ENCODE results near the gene YIF1B.
"Not testable (repeated sequence)": the region's sequence is repeated elsewhere in the genome, so short reads cannot be mapped to it uniquely, and the experiment has no call there.

YIF1B gene

DNA sequence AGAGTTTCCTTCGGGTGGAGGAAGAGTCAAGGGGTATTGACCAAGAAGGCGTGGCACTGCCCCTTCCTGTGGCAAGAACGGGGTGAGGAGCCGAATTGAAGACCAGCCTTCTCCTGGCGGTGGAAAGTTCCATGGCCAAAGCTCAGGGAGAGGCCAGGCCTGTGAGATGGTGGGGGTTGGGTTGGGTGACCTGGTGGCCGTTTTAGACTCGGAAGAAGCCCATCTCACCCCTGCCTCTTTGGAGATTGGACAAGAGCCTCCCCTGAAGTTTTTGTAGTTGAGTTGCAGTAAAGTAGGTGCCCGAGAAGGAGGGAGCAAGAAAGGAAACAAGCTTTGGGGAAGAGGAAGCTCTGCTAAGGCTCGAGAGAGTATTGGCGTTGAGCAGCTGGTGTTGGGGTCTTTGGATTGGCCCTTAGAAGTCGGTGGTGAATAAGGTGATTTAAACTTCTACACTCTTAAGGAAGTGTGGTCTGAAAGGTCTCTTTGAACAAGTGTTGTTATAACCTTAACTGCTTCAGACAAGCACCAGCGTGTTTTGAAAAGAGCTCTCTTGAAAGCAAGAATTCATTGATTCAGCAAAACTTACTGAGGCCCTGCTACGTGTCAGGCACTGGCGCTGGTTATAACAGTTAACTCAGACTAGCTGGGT is 50.4 kb downstream of the YIF1B start:
- TF ChIP-seq POLR2A (IDR thresholded peaks at IDR 0.05; ENCODE audit: extremely low read depth, insufficient read length) (no peak), MYC (IDR thresholded peaks at IDR 0.05; ENCODE audit: low read depth, low read length) (no peak), CTCF (IDR thresholded peaks at IDR 0.05; ENCODE audit: low read depth, low read length) (no peak), MAX (IDR thresholded peaks at IDR 0.05; ENCODE audit: low read depth, low read length) (no peak)
- H3K4me3 ChIP-seq (ENCODE audit: low read depth, low read length), result no peak overlapping the region
- DNase-seq (ENCODE audit: low read depth), result no peak

DNA sequence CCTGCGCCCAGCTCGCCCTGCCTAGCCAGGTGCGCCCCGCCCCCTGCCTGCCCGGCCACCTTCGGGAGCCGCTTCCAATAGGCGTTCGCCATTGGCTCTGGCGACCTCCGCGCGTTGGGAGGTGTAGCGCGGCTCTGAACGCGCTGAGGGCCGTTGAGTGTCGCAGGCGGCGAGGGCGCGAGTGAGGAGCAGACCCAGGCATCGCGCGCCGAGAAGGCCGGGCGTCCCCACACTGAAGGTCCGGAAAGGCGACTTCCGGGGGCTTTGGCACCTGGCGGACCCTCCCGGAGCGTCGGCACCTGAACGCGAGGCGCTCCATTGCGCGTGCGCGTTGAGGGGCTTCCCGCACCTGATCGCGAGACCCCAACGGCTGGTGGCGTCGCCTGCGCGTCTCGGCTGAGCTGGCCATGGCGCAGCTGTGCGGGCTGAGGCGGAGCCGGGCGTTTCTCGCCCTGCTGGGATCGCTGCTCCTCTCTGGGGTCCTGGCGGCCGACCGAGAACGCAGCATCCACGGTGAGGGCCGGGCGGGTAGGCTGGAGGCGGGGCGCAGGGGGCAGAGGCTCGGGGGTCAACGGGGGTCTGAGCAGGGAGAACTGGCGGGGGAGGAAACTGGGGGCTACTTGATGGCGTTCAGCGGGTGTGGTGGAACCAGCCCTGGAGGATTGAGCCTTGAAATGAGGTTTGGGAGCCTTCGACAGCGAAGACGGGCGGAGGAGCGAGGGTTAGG is 51.1 kb downstream of the YIF1B start, which contains the start of gene SPINT2:
SPINT2 (plus strand) TSS at position 88 of the 727 bp plus-strand sequence; CDS start at position 408, 320 bp downstream.
- DNase-seq (ENCODE audit: low read depth), result no peak
- H3K4me3 ChIP-seq (ENCODE audit: low read depth, low read length), result no peak within 1 kb of the TSS
- no peak for TF ChIP-seq MYC (IDR thresholded peaks at IDR 0.05; ENCODE audit: low read depth, low read length)
- TF ChIP-seq CTCF (IDR thresholded peaks at IDR 0.05; ENCODE audit: low read depth, low read length), result no peak
- no peak for TF ChIP-seq MAX (IDR thresholded peaks at IDR 0.05; ENCODE audit: low read depth, low read length)
- no peak for TF ChIP-seq POLR2A (IDR thresholded peaks at IDR 0.05; ENCODE audit: extremely low read depth, insufficient read length)

DNA sequence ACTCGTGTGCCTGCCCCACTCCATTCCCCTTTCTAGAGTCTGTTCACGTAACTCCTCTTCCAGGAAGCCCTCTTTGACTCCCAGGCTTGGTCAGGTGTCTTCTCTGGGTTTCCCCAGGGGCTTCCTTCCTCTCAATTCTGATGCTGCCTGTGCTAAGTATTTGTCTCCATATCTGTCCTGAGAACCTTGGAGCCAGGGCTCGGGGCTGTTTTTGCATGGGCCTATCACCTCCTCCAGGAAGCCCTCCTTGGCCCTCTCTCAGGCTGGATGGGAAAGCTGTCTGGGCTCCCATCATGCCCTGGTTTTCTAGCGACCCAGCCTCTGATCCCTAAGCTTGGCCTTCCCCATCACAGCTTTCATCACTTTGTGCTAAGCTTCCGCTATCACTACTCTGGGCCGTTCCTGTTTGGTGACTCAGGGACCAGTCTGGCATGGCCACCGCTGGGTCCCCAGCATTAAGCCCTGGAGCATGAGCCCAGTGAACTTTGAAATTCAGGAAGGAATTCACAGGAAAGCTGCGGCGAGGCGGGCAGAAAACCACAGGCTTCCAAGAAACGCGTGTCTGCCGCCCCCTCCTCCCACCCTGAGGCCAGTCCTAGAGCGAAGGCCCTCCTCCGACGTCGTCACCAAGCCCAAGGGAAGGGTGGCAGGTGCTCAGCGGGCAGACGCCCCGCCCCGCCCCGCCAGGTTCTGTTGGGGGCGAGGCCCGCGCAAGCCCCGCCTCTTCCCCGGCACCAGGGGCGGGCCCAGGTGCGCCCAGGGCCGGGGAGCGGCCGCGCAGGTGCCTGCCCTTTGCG is 51.9 kb downstream of the YIF1B start:
- DNase-seq (ENCODE audit: low read depth), result no peak
- H3K4me3 ChIP-seq (ENCODE audit: low read depth, low read length), result no peak overlapping the region
- TF ChIP-seq POLR2A (IDR thresholded peaks at IDR 0.05; ENCODE audit: extremely low read depth, insufficient read length) (no peak), CTCF (IDR thresholded peaks at IDR 0.05; ENCODE audit: low read depth, low read length) (no peak), MYC (IDR thresholded peaks at IDR 0.05; ENCODE audit: low read depth, low read length) (no peak), MAX (IDR thresholded peaks at IDR 0.05; ENCODE audit: low read depth, low read length) (no peak)

GRCh38 chr19:38262585-38263268 is 53.0 kb downstream of the YIF1B start:
- H3K4me3 ChIP-seq (ENCODE audit: low read depth, low read length), result no peak overlapping the region
- DNase-seq (ENCODE audit: low read depth), result no peak
- TF ChIP-seq POLR2A (IDR thresholded peaks at IDR 0.05; ENCODE audit: extremely low read depth, insufficient read length) (no peak), CTCF (IDR thresholded peaks at IDR 0.05; ENCODE audit: low read depth, low read length) (no peak), MYC (IDR thresholded peaks at IDR 0.05; ENCODE audit: low read depth, low read length) (no peak), MAX (IDR thresholded peaks at IDR 0.05; ENCODE audit: low read depth, low read length) (no peak)

DNA sequence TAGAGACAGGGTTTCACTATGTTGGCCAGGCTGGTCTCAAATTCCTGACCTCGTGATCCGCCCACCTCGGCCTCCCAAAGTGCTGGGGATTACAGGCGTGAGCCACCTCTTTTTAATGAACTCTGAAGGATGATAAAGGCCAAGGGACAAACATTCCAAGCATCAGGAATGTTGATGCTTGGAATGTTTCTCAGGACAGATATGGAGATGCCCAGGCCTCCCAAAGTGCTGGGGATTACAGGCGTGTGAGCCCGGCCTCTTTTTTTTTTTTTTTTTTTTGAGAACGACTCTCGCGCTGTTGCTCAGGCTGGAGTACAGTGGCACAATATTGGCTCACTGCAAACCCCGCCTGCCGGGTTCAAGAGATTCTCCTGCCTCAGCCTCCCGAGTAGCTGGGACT is 53.8 kb downstream of the YIF1B start:
- not testable (repeated sequence) for H3K4me3 ChIP-seq (ENCODE audit: low read depth, low read length); DNase-seq (ENCODE audit: low read depth)
